H1 (cell line): ENCODE measurements around the gene PGLYRP1. TPM values are rescaled to one million over a fixed set of nuclear protein-coding genes. Genes with fewer than 3 reads are reported as not detected.
A peak's percentile ranks its signal among the peaks of the same experiment; 100 is the strongest.

Experiments
- CTCF ChIA-PET: fragments of 300-600 bp; sonication (Branson Sonifier 250); formaldehyde crosslinking; loops from one replicate; lab custom pipeline; 2021; ENCODE audit not compliant: partially characterized antibody; lab: Charles Lee
- POLR2A ChIA-PET: fragments of 300-600 bp; sonication (Branson Sonifier 250); formaldehyde crosslinking; loops from one replicate; lab custom pipeline; 2021; ENCODE audit warnings: inconsistent platforms; ENCODE audit not compliant: partially characterized antibody; lab: Charles Lee
- DNase-seq, 2 experiments: peaks; one replicate each; pipeline versions ENCODE4 v3.0.0 to v3.0.0-alpha.2; 2010 to 2022; ENCODE audit warnings: low spot score in 2 of 2, low read depth in 1 of 2, mixed read lengths in 1 of 2
- FAIRE-seq: peaks from 2 replicates; lab custom pipeline; 2011; peaks lifted over from hg19 to GRCh38; lab: Jason Lieb, UNC
- H2AFZ ChIP-seq: 2 replicates; pipeline ENCODE4 v1.8.1; 2012; ENCODE audit warnings: low read length, inconsistent platforms
- H2AK5ac ChIP-seq: 2 replicates; pipeline ENCODE4 v1.6.1; 2013; ENCODE audit warnings: low read depth, low read length
- H2BK120ac ChIP-seq: replicated peaks from 2 replicates; pipeline ENCODE3; 2013; ENCODE audit warnings: low read depth, low read length, inconsistent platforms
- H2BK12ac ChIP-seq: 2 replicates; pipeline ENCODE4 v1.6.1; 2013; ENCODE audit warnings: low read depth, low read length
- H2BK15ac ChIP-seq: 2 replicates; pipeline ENCODE4 v1.6.1; 2013; ENCODE audit warnings: low read length
- H2BK20ac ChIP-seq: 2 replicates; pipeline ENCODE4 v1.6.1; 2013; ENCODE audit warnings: low read length
- H2BK5ac ChIP-seq: 2 replicates; pipeline ENCODE4 v1.6.1; 2013; ENCODE audit warnings: low read depth, low read length
- H3K14ac ChIP-seq: 2 replicates; pipeline ENCODE4 v1.6.1; 2013; ENCODE audit warnings: inconsistent platforms; ENCODE audit not compliant: insufficient read length
- H3K18ac ChIP-seq: 2 replicates; pipeline ENCODE4 v1.6.1; 2013; ENCODE audit warnings: low read length; ENCODE audit errors: extremely low read depth
- H3K23ac ChIP-seq: 2 replicates; pipeline ENCODE4 v1.6.1; 2013; ENCODE audit warnings: inconsistent platforms; ENCODE audit not compliant: insufficient read length
- H3K23me2 ChIP-seq: 2 replicates; pipeline ENCODE4 v1.6.1; 2013; ENCODE audit warnings: low read depth, low read length
- H3K27ac ChIP-seq: 2 replicates; pipeline ENCODE4 v1.6.1; 2011; ENCODE audit warnings: low read depth, low read length, inconsistent platforms
- H3K27me3 ChIP-seq, 4 experiments: replicated peaks in 1 of 4; 1 replicate in 1 of 4; 2 replicates in 3 of 4; pipeline versions ENCODE4 v1.6.1 to v1.8.1; 2011 to 2013; ENCODE audit warnings: low read length in 3 of 4, mild to moderate bottlenecking in 3 of 4, inconsistent platforms in 2 of 4, mixed read lengths in 2 of 4, moderate library complexity in 1 of 4; ENCODE audit not compliant: control insufficient read depth in 3 of 4, insufficient read depth in 3 of 4; ENCODE audit errors: extremely low read depth in 1 of 4
- H3K36me3 ChIP-seq, 4 experiments: 2 replicates each; pipeline versions ENCODE4 v1.6.1 to v1.8.1; 2011 to 2013; ENCODE audit warnings: mild to moderate bottlenecking in 4 of 4, low read length in 3 of 4, moderate library complexity in 2 of 4, control low read depth in 1 of 4, inconsistent platforms in 1 of 4; ENCODE audit not compliant: insufficient read depth in 4 of 4, control insufficient read depth in 2 of 4
- H3K4ac ChIP-seq: replicated peaks from 2 replicates; pipeline ENCODE3; 2013; ENCODE audit warnings: low read length, low read depth, mixed read lengths, inconsistent platforms; ENCODE audit not compliant: insufficient read length
- H3K4me1 ChIP-seq, 4 experiments: replicated peaks in 1 of 4; 1 replicate in 1 of 4; 2 replicates in 3 of 4; pipeline versions ENCODE4 v1.6.1 to v1.8.1; 2011 to 2013; ENCODE audit warnings: low read length in 3 of 4, inconsistent platforms in 2 of 4, mixed read lengths in 1 of 4; ENCODE audit not compliant: insufficient read depth in 4 of 4, control insufficient read depth in 3 of 4
- H3K4me2 ChIP-seq, 2 experiments: 2 replicates each; pipeline versions ENCODE4 v1.6.1 to v1.8.1; 2011 to 2013; ENCODE audit warnings: low read depth in 2 of 2, low read length in 2 of 2, control low read depth in 1 of 2, inconsistent platforms in 1 of 2, mild to moderate bottlenecking in 1 of 2; ENCODE audit not compliant: insufficient read depth in 1 of 2
- H3K4me3 ChIP-seq, 4 experiments: fragments of 200-600, 300-600 bp in 1 of 4; sonication (generic), shearing (Covaris generic), sonication (Bioruptor Twin) in 1 of 4; 2 replicates each; pipeline versions ENCODE4 v1.5.1 to v1.8.1; 2011 to 2016; ENCODE audit warnings: low read length in 4 of 4, low read depth in 3 of 4, control low read depth in 2 of 4, inconsistent platforms in 2 of 4, mild to moderate bottlenecking in 2 of 4, mixed read lengths in 1 of 4, moderate library complexity in 1 of 4; ENCODE audit not compliant: insufficient read depth in 2 of 4; ENCODE audit errors: extremely low read depth in 1 of 4
- H3K56ac ChIP-seq: replicated peaks from 2 replicates; pipeline ENCODE3; 2013; ENCODE audit warnings: low read depth, mild to moderate bottlenecking, mixed read lengths, low read length, inconsistent platforms; ENCODE audit not compliant: insufficient read length
- H3K79me1 ChIP-seq: 2 replicates; pipeline ENCODE4 v1.6.1; 2013; ENCODE audit warnings: low read depth, low read length, control low read depth
- H3K79me2 ChIP-seq, 2 experiments: 2 replicates each; pipeline versions ENCODE4 v1.6.1 to v1.8.1; 2012 to 2013; ENCODE audit warnings: low read length in 2 of 2, mild to moderate bottlenecking in 2 of 2, inconsistent platforms in 1 of 2; ENCODE audit not compliant: insufficient read depth in 2 of 2, control insufficient read depth in 1 of 2
- H3K9ac ChIP-seq, 4 experiments: replicated peaks in 1 of 4; 1 replicate in 1 of 4; 2 replicates in 3 of 4; pipeline versions ENCODE4 v1.6.1 to v1.8.1; 2011 to 2013; ENCODE audit warnings: low read depth in 3 of 4, low read length in 3 of 4, control low read depth in 2 of 4, mild to moderate bottlenecking in 2 of 4, moderate library complexity in 2 of 4, inconsistent platforms in 1 of 4; ENCODE audit errors: extremely low read depth in 1 of 4
- H3K9me3 ChIP-seq, 2 experiments: 2 replicates each; pipeline versions ENCODE4 v1.6.1 to v1.8.1; 2012 to 2013; ENCODE audit warnings: mild to moderate bottlenecking in 2 of 2, moderate library complexity in 2 of 2, control low read depth in 1 of 2, inconsistent platforms in 1 of 2, low read depth in 1 of 2, low read length in 1 of 2, mixed read lengths in 1 of 2; ENCODE audit not compliant: insufficient read depth in 2 of 2
- H4K20me1 ChIP-seq, 2 experiments: replicated peaks in 1 of 2; 2 replicates each; pipeline versions ENCODE3 to v1.8.1; 2011 to 2013; ENCODE audit warnings: inconsistent platforms in 2 of 2, low read length in 2 of 2, mild to moderate bottlenecking in 1 of 2; ENCODE audit not compliant: insufficient read depth in 2 of 2, control insufficient read depth in 1 of 2
- H4K5ac ChIP-seq: 2 replicates; pipeline ENCODE4 v1.6.1; 2013; ENCODE audit warnings: low read length, low read depth, mixed read lengths, inconsistent platforms; ENCODE audit not compliant: insufficient read length
- H4K8ac ChIP-seq: 2 replicates; pipeline ENCODE4 v1.8.0; 2013; ENCODE audit warnings: mild to moderate bottlenecking, moderate library complexity, low read length, inconsistent platforms; ENCODE audit not compliant: insufficient read depth; ENCODE audit errors: extremely low read depth
- H4K91ac ChIP-seq: replicated peaks from 2 replicates; pipeline ENCODE3; 2013; ENCODE audit warnings: low read length, mixed read lengths, inconsistent platforms; ENCODE audit not compliant: insufficient read length
- CHD1 ChIP-seq: IDR thresholded peaks from 2 replicates; pipeline ENCODE4 v1.6.1; 2012; ENCODE audit warnings: low read depth, low read length, improper control_type of control experiment
- EZH2 ChIP-seq: fragments of 200-600 bp; sonication (generic); IDR thresholded peaks from 2 replicates; pipeline ENCODE4 v1.7.1; 2012; ENCODE audit warnings: low read depth, mild to moderate bottlenecking, moderate library complexity, low read length, inconsistent platforms; ENCODE audit not compliant: severe bottlenecking
- HDAC2 ChIP-seq, 2 experiments: fragments of 300-600 bp in 1 of 2; sonication (generic) in 1 of 2; IDR thresholded peaks; 2 replicates each; pipeline ENCODE4 v1.6.1; 2011 to 2012; ENCODE audit warnings: low read depth in 2 of 2, low read length in 2 of 2, mild to moderate bottlenecking in 2 of 2, moderate library complexity in 2 of 2, borderline replicate concordance in 1 of 2, inconsistent platforms in 1 of 2
- HDAC6 ChIP-seq: IDR thresholded peaks from one replicate; pipeline ENCODE4 v1.7.1; 2012; ENCODE audit warnings: low read depth, mild to moderate bottlenecking, inconsistent platforms, low read length, moderate library complexity
- KDM5A ChIP-seq: fragments of 200-600 bp; IDR thresholded peaks from 2 replicates; pipeline ENCODE4 v1.7.1; 2012; ENCODE audit warnings: mild to moderate bottlenecking, low read length, inconsistent platforms, mixed read lengths
- SAP30 ChIP-seq: fragments of 300-600 bp; sonication (generic); IDR thresholded peaks from 2 replicates; pipeline ENCODE4 v1.7.1; 2012; ENCODE audit warnings: low read length, moderate library complexity, mild to moderate bottlenecking, inconsistent platforms; ENCODE audit not compliant: insufficient read depth, insufficient replicate concordance
- SIN3A ChIP-seq, 2 experiments: IDR thresholded peaks in 1 of 2; conservative IDR thresholded peaks in 1 of 2; 2 replicates each; pipeline ENCODE4 v1.6.1; 2011 to 2012; ENCODE audit warnings: low read length in 2 of 2, improper control_type of control experiment in 1 of 2, low read depth in 1 of 2, mild to moderate bottlenecking in 1 of 2
- SP2 ChIP-seq: IDR thresholded peaks from 2 replicates; pipeline ENCODE4 v1.6.1; 2012; ENCODE audit warnings: mild to moderate bottlenecking, low read length, inconsistent platforms
- TAF1 ChIP-seq: IDR thresholded peaks from 2 replicates; pipeline ENCODE4 v1.6.1; 2011; ENCODE audit warnings: mild to moderate bottlenecking, low read depth, low read length
- ZNF274 ChIP-seq: IDR thresholded peaks from 2 replicates; pipeline ENCODE4 v1.7.0; 2012; ENCODE audit warnings: low read length, borderline replicate concordance; ENCODE audit errors: extremely low read depth
- WGBS, 2 experiments: shearing (Covaris generic) in 1 of 2; methylation state at CpG; one replicate each; pipeline versions ENCODE4 v1.1.6 to v1.1.7; 2013 to 2015; ENCODE audit warnings: low lambda C conversion rate in 2 of 2, mixed read lengths in 2 of 2, inconsistent platforms in 1 of 2, low coverage in 1 of 2, missing lambda C conversion rate in 1 of 2; ENCODE audit not compliant: insufficient replicate concordance in 2 of 2, insufficient coverage in 1 of 2, insufficient read length in 1 of 2; ENCODE audit errors: extremely low coverage in 1 of 2, missing lambda C conversion rate in 1 of 2; 5-methylcytosine and 5-hydroxymethylcytosine counted together
- polyA plus RNA-seq, 7 experiments: library from polyadenylated mRNA; depleted of rRNA in 3 of 7; stranded (reverse) in 5 of 7; unstranded in 2 of 7; fragments of >200 nt in 5 of 7; fragments of 200-250 nt in 2 of 7; gene quantifications; 1 replicate in 5 of 7; 2 replicates in 1 of 7; 4 replicates in 1 of 7; pipeline versions ENCODE4 v1.2.1 to v1.2.3, GENCODE V29; 2011 to 2013; ENCODE audit warnings: missing spikeins in 2 of 7, mixed read lengths in 2 of 7
- total RNA-seq: library from RNA; stranded (reverse); fragmentation: NEBNext Ultra II Directional; extraction: Animal tissue kit (Norgen Biotek cat#: 25700); gene quantifications from 2 replicates; pipeline ENCODE4 v1.2.1, GENCODE V29; 2021
- TF ChIP-seq, protein P1 (sequence below): IDR thresholded peaks from 2 replicates; pipeline ENCODE4 v1.6.1; 2011; ENCODE audit warnings: low read length, improper control_type of control experiment

PGLYRP1 gene
- total and polyA plus RNA-seq, 2 of the 8 experiments (the other 6 are each of a cell fraction or from before 2014, with no cell fraction given): not detected

DNA sequence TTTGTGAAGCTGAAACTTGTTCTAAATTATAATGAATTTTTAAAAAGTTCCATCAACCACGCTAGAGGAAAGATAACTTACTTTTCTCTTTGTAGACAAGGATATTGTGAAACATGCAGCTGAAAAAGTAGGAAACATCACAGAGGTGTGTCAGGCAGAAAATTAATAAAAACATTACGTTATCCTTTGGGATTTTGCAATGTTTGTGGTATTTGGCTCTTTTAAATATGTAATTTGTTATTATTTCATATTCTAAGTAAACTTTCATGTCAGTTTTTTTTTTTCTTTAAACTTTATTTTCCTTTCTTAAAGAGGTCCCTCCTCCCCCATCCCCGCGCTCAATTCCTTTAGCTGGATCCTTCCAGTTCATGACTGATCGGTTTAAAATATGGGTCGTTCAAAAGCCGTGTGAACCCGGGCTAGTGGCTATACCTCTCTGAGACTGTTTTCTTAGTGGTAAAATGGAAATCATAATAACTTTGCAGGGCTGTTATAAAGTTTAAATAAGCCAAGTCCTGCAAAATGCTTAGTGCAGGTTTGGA is 28.3 kb downstream of the PGLYRP1 start:
- H2BK120ac ChIP-seq: no peak overlapping the region
- H2AFZ ChIP-seq: peak overlapping the region; percentile 79; the same call in 1 of the 2 replicates
- H4K5ac ChIP-seq: no peak overlapping the region
- no peak overlapping the region for H3K4ac ChIP-seq
- H3K4me3 ChIP-seq: peak overlapping the region; percentile 52 to 69 (median 61); a peak in 7 of 8 replicates
- ChIA-PET CTCF (interaction anchor here (0.6 to 1.7 kb wide), 7 partner anchors 11 to 134 kb away, joined by 3 to 5 read pairs (median 4); no protein-coding TSS in a partner anchor), POLR2A (interaction anchor here (0.6 to 1.8 kb wide), 7 partner anchors 9 to 108 kb away, joined by 3 to 9 read pairs (median 3); partner anchors contain the start of gene NOVA2)
- H3K4me2 ChIP-seq: peak overlapping the region; percentile 65 to 95
- no peak overlapping the region for H2BK5ac ChIP-seq
- H3K9ac ChIP-seq: peak overlapping the region in 2 of 4 experiments; percentile 20 to 64; a peak in 4 of 7 replicates
- no peaks in the 10 kb centered on the region for H4K20me1 ChIP-seq
- H3K36me3 ChIP-seq: 0 out of 8 replicates have a peak, but pooled peaks cover 0 to 6% (median 0%) of the 10 kb centered on the region in 4 experiments
- DNase-seq: no peak
- 25% methylated on average over 8 of the region's 8 CpGs; no CpG with 5 or more reads in 1 of the 2 experiments for WGBS, 2 experiments
- H2BK12ac ChIP-seq: no peak overlapping the region
- no peak for FAIRE-seq
- no peaks in the 10 kb centered on the region for H3K9me3 ChIP-seq
- H2BK20ac ChIP-seq: no peak overlapping the region
- no peak overlapping the region for H3K14ac ChIP-seq
- peaks cover 0 to 6% (median 4%) of the 10 kb centered on the region in 4 experiments; a peak in 5 of 7 replicates for H3K4me1 ChIP-seq
- H3K23ac ChIP-seq: no peak overlapping the region
- H3K56ac ChIP-seq: no peak overlapping the region
- H2BK15ac ChIP-seq: no peak overlapping the region
- no peak overlapping the region for H2AK5ac ChIP-seq
- peaks cover 0 to 9% of the 10 kb centered on the region in 2 experiments; a peak in 2 of 4 replicates for H3K79me2 ChIP-seq
- peaks cover 5% of the 10 kb centered on the region; the same call in 1 of the 2 replicates for H3K79me1 ChIP-seq
- no peak overlapping the region for H4K91ac ChIP-seq
- no peak overlapping the region for H3K18ac ChIP-seq
- H3K23me2 ChIP-seq: peaks cover 3% of the 10 kb centered on the region
- H4K8ac ChIP-seq: no peak overlapping the region
- no peak overlapping the region for H3K27ac ChIP-seq
- no peaks in the 10 kb centered on the region for H3K27me3 ChIP-seq
- no peak for TF ChIP-seq HDAC2 (IDR thresholded peaks at IDR 0.05; ENCODE audit: borderline replicate concordance in 1 of 2, low read depth in 2 of 2, low read length in 2 of 2)
- TF ChIP-seq SIN3A (conservative IDR thresholded peaks at IDR 0.05 in 1 of 2, IDR thresholded peaks at IDR 0.05 in 1 of 2; ENCODE audit: low read depth in 1 of 2, low read length in 2 of 2): no peak
- no peak for TF ChIP-seq HDAC6
- TF ChIP-seq, protein P1, sequence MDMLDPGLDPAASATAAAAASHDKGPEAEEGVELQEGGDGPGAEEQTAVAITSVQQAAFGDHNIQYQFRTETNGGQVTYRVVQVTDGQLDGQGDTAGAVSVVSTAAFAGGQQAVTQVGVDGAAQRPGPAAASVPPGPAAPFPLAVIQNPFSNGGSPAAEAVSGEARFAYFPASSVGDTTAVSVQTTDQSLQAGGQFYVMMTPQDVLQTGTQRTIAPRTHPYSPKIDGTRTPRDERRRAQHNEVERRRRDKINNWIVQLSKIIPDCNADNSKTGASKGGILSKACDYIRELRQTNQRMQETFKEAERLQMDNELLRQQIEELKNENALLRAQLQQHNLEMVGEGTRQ: no peak
- no peak for TF ChIP-seq ZNF274
- no peak for TF ChIP-seq EZH2
- no peak for TF ChIP-seq SAP30
- TF ChIP-seq SP2: no peak
- TF ChIP-seq TAF1: no peak
- TF ChIP-seq KDM5A: no peak
- no peak for TF ChIP-seq CHD1
